Activated B cell treated with CpG ODN at 0.5 μM for 24 hours (primary cell): ENCODE results near the gene ARHGAP4. TPM values are rescaled to one million over a fixed set of nuclear protein-coding genes. Genes with fewer than 3 reads are reported as not detected.

Experiments used
- ATAC-seq: fragments of 200-7000 bp; cut with Tn5 transposase; one replicate; pipeline ENCODE4 v1.10.0; 2021; ENCODE audit warnings: low read depth, mild to moderate bottlenecking, moderate library complexity
- CTCF ChIA-PET: fragments of 350-600 bp; sonication (Branson Sonifier 250); formaldehyde crosslinking; loops from one replicate; lab custom pipeline; 2021; ENCODE audit warnings: antibody characterized with exemption; lab: Charles Lee
- POLR2A ChIA-PET: fragments of 350-600 bp; sonication (Branson Sonifier 250); formaldehyde crosslinking; loops from one replicate; lab custom pipeline; 2021; ENCODE audit warnings: antibody characterized with exemption; lab: Charles Lee
- DNase-seq: peaks from one replicate; pipeline ENCODE4 v3.0.0; 2022
- H3K27ac Mint-ChIP-seq: one replicate; pipeline ENCODE4 v1.8.0; 2020; ENCODE audit warnings: mixed read lengths
- H3K27me3 Mint-ChIP-seq: one replicate; pipeline ENCODE4 v1.8.0; 2021; ENCODE audit warnings: mixed read lengths
- H3K36me3 Mint-ChIP-seq: one replicate; pipeline ENCODE4 v1.8.0; 2021; ENCODE audit warnings: low read depth, mixed read lengths
- H3K4me1 Mint-ChIP-seq: one replicate; pipeline ENCODE4 v1.8.0; 2021; ENCODE audit warnings: mixed read lengths
- H3K4me3 Mint-ChIP-seq: one replicate; pipeline ENCODE4 v1.8.0; 2020; ENCODE audit warnings: mild to moderate bottlenecking, mixed read lengths
- H3K9me3 Mint-ChIP-seq: one replicate; pipeline ENCODE4 v1.8.0; 2020; ENCODE audit warnings: mixed read lengths
- CTCF ChIP-seq: fragments of 200-600 bp; IDR thresholded peaks from one replicate; pipeline ENCODE4 v1.8.0; 2022; ENCODE audit warnings: antibody characterized with exemption, mild to moderate bottlenecking
- intact Hi-C: fragments of 100-400 bp; cut with micrococcal nuclease; formaldehyde crosslinking; loops from one replicate; pipeline ENCODE4 v1.15.1; 2024
- total RNA-seq: library from RNA; stranded (reverse); gene quantifications from 2 replicates; pipeline ENCODE4 v1.2.3, GENCODE V29; 2022

ARHGAP4 gene
- total RNA-seq, 1 donor from 2014 or later = 158 TPM

GRCh38 chrX:153964105-153964504 lies 38.0 kb upstream of the ARHGAP4 start:
- peaks cover 45% of the 10 kb centered on the region for H3K4me1 Mint-ChIP-seq
- peaks cover 42% of the 10 kb centered on the region for H3K36me3 Mint-ChIP-seq
- DNase-seq = no peak
- no peak for ATAC-seq
- H3K4me3 Mint-ChIP-seq = no peak overlapping the region
- no peaks in the 10 kb centered on the region for H3K27me3 Mint-ChIP-seq
- POLR2A ChIA-PET = no interaction called here
- CTCF ChIA-PET = interaction anchor here (0.7 kb wide), 1 partner anchor 16 kb away, joined by 3 read pairs; no protein-coding TSS in a partner anchor
- H3K27ac Mint-ChIP-seq = no peak overlapping the region
- H3K9me3 Mint-ChIP-seq = no peaks in the 10 kb centered on the region
- intact Hi-C loops = loop anchor here (5.0 kb wide), 1 partner anchor 1007 kb away; no protein-coding TSS in a partner anchor
- TF ChIP-seq CTCF = no peak

- Mint-ChIP-seq H3K27me3 (no peaks in the 10 kb centered on the region), H3K4me3 (no peak overlapping the region), H3K9me3 (no peaks in the 10 kb centered on the region), H3K36me3 (peaks cover 48% of the 10 kb centered on the region), H3K27ac (no peak overlapping the region), H3K4me1 (peaks cover 41% of the 10 kb centered on the region)
- intact Hi-C loops = loop anchor here (5.0 kb wide), 1 partner anchor 1006 kb away; no protein-coding TSS in a partner anchor
- no peak for TF ChIP-seq CTCF
- ATAC-seq (no peak), DNase-seq (no peak)
- ChIA-PET POLR2A (no interaction called here), CTCF (interaction anchor here (0.7 kb wide), 1 partner anchor 16 kb away, joined by 3 read pairs; no protein-coding TSS in a partner anchor)
These were observed 37.5 kb upstream of the ARHGAP4 start for GRCh38 chrX:153963546-153963945.

GRCh38 chrX:153961292-153961691 lies 35.2 kb upstream of the ARHGAP4 start:
- no peak for ATAC-seq
- Mint-ChIP-seq H3K27ac (no peak overlapping the region), H3K27me3 (no peaks in the 10 kb centered on the region), H3K36me3 (peaks cover 56% of the 10 kb centered on the region), H3K4me1 (peaks cover 18% of the 10 kb centered on the region), H3K4me3 (no peak overlapping the region), H3K9me3 (no peaks in the 10 kb centered on the region)
- TF ChIP-seq CTCF = no peak
- ChIA-PET POLR2A (interaction anchor here (1.5 kb wide), 1 partner anchor 8 kb away, joined by 3 read pairs; no protein-coding TSS in a partner anchor), CTCF (no interaction called here)
- intact Hi-C loops = loop anchor here (5.0 kb wide), 1 partner anchor 1004 kb away; no protein-coding TSS in a partner anchor
- DNase-seq = no peak

- ATAC-seq (no peak), DNase-seq (no peak)
- H3K9me3 Mint-ChIP-seq = no peaks in the 10 kb centered on the region
- no peak overlapping the region for H3K4me3 Mint-ChIP-seq
- H3K36me3 Mint-ChIP-seq = peaks cover 60% of the 10 kb centered on the region
- ChIA-PET CTCF (no interaction called here), POLR2A (interaction anchor here (1.5 kb wide), 1 partner anchor 9 kb away, joined by 3 read pairs; no protein-coding TSS in a partner anchor)
- no peak overlapping the region for H3K27ac Mint-ChIP-seq
- TF ChIP-seq CTCF = no peak
- H3K27me3 Mint-ChIP-seq = no peaks in the 10 kb centered on the region
- intact Hi-C loops = loop anchor here (5.0 kb wide), 1 partner anchor 1003 kb away; no protein-coding TSS in a partner anchor
- peaks cover 13% of the 10 kb centered on the region for H3K4me1 Mint-ChIP-seq
These were observed 34.7 kb upstream of the ARHGAP4 start for GRCh38 chrX:153960786-153961185.

GRCh38 chrX:153960077-153960476 lies 34.0 kb upstream of the ARHGAP4 start:
- H3K27ac Mint-ChIP-seq = no peak overlapping the region
- DNase-seq (no peak), ATAC-seq (no peak)
- H3K4me3 Mint-ChIP-seq = no peak overlapping the region
- H3K9me3 Mint-ChIP-seq = no peaks in the 10 kb centered on the region
- H3K36me3 Mint-ChIP-seq = peaks cover 68% of the 10 kb centered on the region
- no peak for TF ChIP-seq CTCF
- CTCF ChIA-PET = no interaction called here
- POLR2A ChIA-PET = interaction anchor here (0.6 kb wide), 1 partner anchor 18 kb away, joined by 6 read pairs; no protein-coding TSS in a partner anchor
- H3K27me3 Mint-ChIP-seq = no peaks in the 10 kb centered on the region
- H3K4me1 Mint-ChIP-seq = peaks cover 6% of the 10 kb centered on the region
- intact Hi-C loops = loop anchor here (5.0 kb wide), 1 partner anchor 1003 kb away; no protein-coding TSS in a partner anchor
